IMR-90 (cell line): ENCODE measurements around the gene SNAPC4. TPM values are rescaled to one million over a fixed set of nuclear protein-coding genes. Genes with fewer than 3 reads are reported as not detected.

Source experiments
- ATAC-seq: fragments of 200-7000 bp; cut with Tn5 transposase; 2 replicates; pipeline ENCODE4 v1.9.1; 2020; ENCODE audit warnings: low read depth, mild to moderate bottlenecking, moderate library complexity
- BruUV-seq: library from RNA; stranded (reverse); fragments of 400-500 nt; replicated peaks from 2 replicates; lab custom pipeline; 2021; lab: Mats Ljungman, UMichigan
- CTCF ChIA-PET: fragments of 300-600 bp; formaldehyde crosslinking; extraction: SDS; loops from one replicate; lab custom pipeline; 2021; ENCODE audit warnings: antibody characterized with exemption; lab: Yijun Ruan, JAX
- POLR2A ChIA-PET: fragments of 300-600 bp; sonication (Branson Sonifier 250); formaldehyde crosslinking; loops from one replicate; lab custom pipeline; 2022; ENCODE audit warnings: antibody characterized with exemption; ENCODE audit not compliant: unreplicated experiment; lab: Charles Lee
- DNase-seq: peaks from one replicate; pipeline ENCODE4 v3.0.0; 2013
- H2AFZ ChIP-seq: replicated peaks from 2 replicates; pipeline ENCODE3; 2013; ENCODE audit warnings: low read length, mild to moderate bottlenecking; ENCODE audit not compliant: poor library complexity
- H2AK5ac ChIP-seq: 2 replicates; pipeline ENCODE4 v1.6.1; 2013; ENCODE audit warnings: low read depth, low read length, inconsistent platforms
- H2AK9ac ChIP-seq: replicated peaks from 2 replicates; pipeline ENCODE3; 2013; ENCODE audit warnings: mild to moderate bottlenecking, low read depth, low read length, moderate library complexity; ENCODE audit not compliant: poor library complexity
- H2BK120ac ChIP-seq: 2 replicates; pipeline ENCODE4 v1.6.1; 2013; ENCODE audit warnings: low read depth, low read length, inconsistent platforms
- H2BK15ac ChIP-seq: 3 replicates; pipeline ENCODE4 v1.6.1; 2013; ENCODE audit warnings: low read depth, low read length, inconsistent platforms
- H2BK20ac ChIP-seq: 2 replicates; pipeline ENCODE4 v1.6.1; 2013; ENCODE audit warnings: low read depth, mild to moderate bottlenecking, inconsistent platforms, low read length, moderate library complexity
- H2BK5ac ChIP-seq: 2 replicates; pipeline ENCODE4 v1.6.1; 2013; ENCODE audit warnings: mild to moderate bottlenecking, low read depth, low read length, inconsistent platforms; ENCODE audit not compliant: poor library complexity, severe bottlenecking
- H3K14ac ChIP-seq: replicated peaks from 2 replicates; pipeline ENCODE4 v1.6.1; 2013; ENCODE audit warnings: low read depth, low read length, inconsistent platforms
- H3K18ac ChIP-seq: 2 replicates; pipeline ENCODE4 v1.6.1; 2013; ENCODE audit warnings: low read depth, low read length, control low read depth
- H3K23ac ChIP-seq: 2 replicates; pipeline ENCODE4 v1.6.1; 2013; ENCODE audit warnings: low read depth, low read length, inconsistent platforms
- H3K27ac ChIP-seq: 2 replicates; pipeline ENCODE4 v1.5.1; 2013; ENCODE audit warnings: mild to moderate bottlenecking, control low read depth, low read length; ENCODE audit not compliant: insufficient read depth
- H3K27me3 ChIP-seq: 2 replicates; pipeline ENCODE4 v1.6.1; 2013; ENCODE audit warnings: low read length; ENCODE audit not compliant: control insufficient read depth, insufficient read depth
- H3K36me3 ChIP-seq: 2 replicates; pipeline ENCODE4 v1.6.1; 2013; ENCODE audit warnings: low read length, mixed read lengths; ENCODE audit not compliant: control insufficient read depth, insufficient read depth
- H3K4ac ChIP-seq: 2 replicates; pipeline ENCODE4 v1.6.1; 2013; ENCODE audit warnings: low read depth, low read length, inconsistent platforms
- H3K4me1 ChIP-seq: 2 replicates; pipeline ENCODE4 v1.6.1; 2013; ENCODE audit warnings: low read length, mixed read lengths; ENCODE audit not compliant: control insufficient read depth, insufficient read depth
- H3K4me2 ChIP-seq: 2 replicates; pipeline ENCODE4 v1.6.1; 2013; ENCODE audit warnings: low read depth, mild to moderate bottlenecking, control low read depth, low read length, moderate library complexity
- H3K4me3 ChIP-seq: 2 replicates; pipeline ENCODE4 v1.5.1; 2013; ENCODE audit warnings: low read depth, mild to moderate bottlenecking, control low read depth, low read length, moderate library complexity; ENCODE audit not compliant: insufficient read depth
- H3K56ac ChIP-seq: 2 replicates; pipeline ENCODE4 v1.6.1; 2013; ENCODE audit warnings: low read length, inconsistent platforms; ENCODE audit not compliant: insufficient read depth; ENCODE audit errors: extremely low read depth
- H3K79me1 ChIP-seq, 2 experiments: 2 replicates each; pipeline ENCODE4 v1.6.1; 2013; ENCODE audit warnings: low read length in 2 of 2, inconsistent platforms in 1 of 2, low read depth in 1 of 2
- H3K9ac ChIP-seq: 2 replicates; pipeline ENCODE4 v1.6.1; 2013; ENCODE audit warnings: low read depth, low read length, control low read depth
- H3K9me1 ChIP-seq: 2 replicates; pipeline ENCODE4 v1.6.1; 2013; ENCODE audit warnings: low read length, inconsistent platforms; ENCODE audit not compliant: insufficient read depth
- H3K9me3 ChIP-seq: 2 replicates; pipeline ENCODE4 v1.6.1; 2013; ENCODE audit warnings: low read length; ENCODE audit not compliant: control insufficient read depth, insufficient read depth
- H4K20me1 ChIP-seq: 2 replicates; pipeline ENCODE4 v1.6.1; 2013; ENCODE audit warnings: low read length, inconsistent platforms; ENCODE audit not compliant: insufficient read depth
- H4K5ac ChIP-seq: 2 replicates; pipeline ENCODE4 v1.6.1; 2013; ENCODE audit warnings: mild to moderate bottlenecking, low read depth, low read length, control low read depth
- H4K8ac ChIP-seq, 2 experiments: 2 replicates each; pipeline ENCODE4 v1.6.1; 2013; ENCODE audit warnings: low read depth in 2 of 2, low read length in 2 of 2, control low read depth in 1 of 2, inconsistent platforms in 1 of 2
- H4K91ac ChIP-seq: 2 replicates; pipeline ENCODE4 v1.6.1; 2013; ENCODE audit warnings: low read depth, low read length, inconsistent platforms; ENCODE audit not compliant: insufficient read depth
- CEBPB ChIP-seq: IDR thresholded peaks from 2 replicates; pipeline ENCODE4 v1.6.1; 2012; ENCODE audit warnings: low read depth, low read length, improper control_type of control experiment
- CHD1 ChIP-seq: IDR thresholded peaks from 2 replicates; pipeline ENCODE4 v1.6.1; 2012; ENCODE audit warnings: low read depth, low read length, improper control_type of control experiment
- CTCF ChIP-seq: conservative IDR thresholded peaks from 2 replicates; pipeline ENCODE4 v1.5.1; 2012; ENCODE audit warnings: mild to moderate bottlenecking, low read depth, low read length, improper control_type of control experiment
- FOS ChIP-seq: fragments of 150-350 bp; IDR thresholded peaks from 2 replicates; pipeline ENCODE4 v1.6.1; 2016; ENCODE audit warnings: low read depth, low read length
- MXI1 ChIP-seq: IDR thresholded peaks from 2 replicates; pipeline ENCODE4 v1.6.1; 2012; ENCODE audit warnings: low read depth, mild to moderate bottlenecking, low read length, moderate library complexity, borderline replicate concordance
- NFE2L2 ChIP-seq: fragments of 150-350 bp; IDR thresholded peaks from 2 replicates; pipeline ENCODE4 v1.6.1; 2016; ENCODE audit warnings: low read depth, mild to moderate bottlenecking, low read length
- POLR2A ChIP-seq: IDR thresholded peaks from 2 replicates; pipeline ENCODE4 v1.6.1; 2012; ENCODE audit warnings: mild to moderate bottlenecking, low read depth, low read length
- RAD21 ChIP-seq: IDR thresholded peaks from 2 replicates; pipeline ENCODE4 v1.6.1; 2012; ENCODE audit warnings: low read length, improper control_type of control experiment
- USF2 ChIP-seq: fragments of 150-350 bp; IDR thresholded peaks from 2 replicates; pipeline ENCODE4 v1.6.1; 2017; ENCODE audit warnings: mild to moderate bottlenecking, antibody characterized with exemption, low read length, low read depth
- WGBS, 2 experiments: methylation state at CpG; one replicate each; pipeline versions ENCODE4 v1.1.5 to v1.1.7; 2013; ENCODE audit warnings: missing lambda C conversion rate in 2 of 2; ENCODE audit not compliant: insufficient read length in 1 of 2; ENCODE audit errors: extremely low coverage in 2 of 2; 5-methylcytosine and 5-hydroxymethylcytosine counted together
- dilution Hi-C: fragments of 300-500 bp; cut with HindIII; formaldehyde crosslinking; loops from one replicate; pipeline ENCODE4 v1.14.3; 2018; ENCODE audit warnings: low sequenced_read_pairs; ENCODE audit not compliant: unreplicated experiment
- in situ Hi-C: fragments of 300-500 bp; cut with MboI; formaldehyde crosslinking; loops from 3 replicates; pipeline ENCODE4 v1.14.3; 2019; ENCODE audit warnings: low sequenced_read_pairs, inconsistent platforms, mixed read lengths
- intact Hi-C: fragments of 100-400 bp; cut with micrococcal nuclease; formaldehyde crosslinking; loops from 2 replicates; pipeline ENCODE4 v1.10.0; 2022
- polyA plus RNA-seq, 3 experiments: library from polyadenylated mRNA; depleted of rRNA; stranded (reverse); fragments of >200 nt; gene quantifications; 2 replicates each; pipeline ENCODE4 v1.2.3, GENCODE V29; 2012; ENCODE audit warnings: low replicate concordance in 1 of 3
- total RNA-seq: library from RNA; depleted of rRNA; stranded (reverse); fragments of >200 nt; gene quantifications from 2 replicates; pipeline ENCODE4 v1.2.3, GENCODE V29; 2012

Gene SNAPC4
- total and polyA plus RNA-seq, 2 of the 4 experiments (the other 2 are of a cell fraction): 2.5 to 6.5 TPM

GRCh38 chr9:136432591-136432990 is 32.6 kb upstream of the SNAPC4 start:
- Histone ChIP-seq H4K91ac (no peak overlapping the region), H2BK20ac (no peak overlapping the region), H3K79me1 (peaks cover 6 to 50% of the 10 kb centered on the region in 2 experiments), H3K56ac (no peak overlapping the region), H3K4me3 (no peak overlapping the region), H4K8ac (no peak overlapping the region), H2BK120ac (no peak overlapping the region), H2AK9ac (no peak overlapping the region), H3K9ac (no peak overlapping the region), H3K27me3 (no peaks in the 10 kb centered on the region), H3K9me1 (peaks cover 5% of the 10 kb centered on the region; the same call in 1 of the 2 replicates), H3K36me3 (peaks cover 45% of the 10 kb centered on the region), H3K14ac (no peak overlapping the region), H2BK15ac (no peak overlapping the region), H2BK5ac (no peak overlapping the region), H2AK5ac (no peak overlapping the region), H3K18ac (no peak overlapping the region), H3K4me1 (peaks cover 2% of the 10 kb centered on the region; the same call in 1 of the 2 replicates), H3K4me2 (no peak overlapping the region), H4K5ac (no peak overlapping the region), H4K20me1 (peaks cover 45% of the 10 kb centered on the region), H3K27ac (no peak overlapping the region), H3K9me3 (no peaks in the 10 kb centered on the region), H2AFZ (no peak overlapping the region), H3K4ac (no peak overlapping the region), H3K23ac (no peak overlapping the region)
- in situ Hi-C loops: no loop called here
- dilution Hi-C loops: no loop called here
- no peak for TF ChIP-seq POLR2A
- no peak for TF ChIP-seq NFE2L2
- TF ChIP-seq CHD1: no peak
- TF ChIP-seq USF2: no peak
- TF ChIP-seq FOS: no peak
- TF ChIP-seq CTCF: no peak
- TF ChIP-seq RAD21: no peak
- no peak for TF ChIP-seq MXI1
- no peak for TF ChIP-seq CEBPB
- WGBS, 2 experiments: 100% methylated on average over 6 of the region's 26 CpGs; no CpG with 5 or more reads in 1 of the 2 experiments
- intact Hi-C loops: no loop called here
- no TSS peak for BruUV-seq
- ATAC-seq (no peak), DNase-seq (no peak)
- ChIA-PET CTCF (no interaction called here), POLR2A (no interaction called here)
